ENCODE data around the gene XPNPEP2. TPM values are rescaled to one million over a fixed set of nuclear protein-coding genes. Genes with fewer than 3 reads are reported as not detected.

Gene XPNPEP2
- total and polyA plus RNA-seq, 9 of the 15 experiments (the other 6 are each of a cell fraction or from before 2014, with no cell fraction given), result 0.03 to 0.19 (median 0.09) TPM; not detected in 5

DNA sequence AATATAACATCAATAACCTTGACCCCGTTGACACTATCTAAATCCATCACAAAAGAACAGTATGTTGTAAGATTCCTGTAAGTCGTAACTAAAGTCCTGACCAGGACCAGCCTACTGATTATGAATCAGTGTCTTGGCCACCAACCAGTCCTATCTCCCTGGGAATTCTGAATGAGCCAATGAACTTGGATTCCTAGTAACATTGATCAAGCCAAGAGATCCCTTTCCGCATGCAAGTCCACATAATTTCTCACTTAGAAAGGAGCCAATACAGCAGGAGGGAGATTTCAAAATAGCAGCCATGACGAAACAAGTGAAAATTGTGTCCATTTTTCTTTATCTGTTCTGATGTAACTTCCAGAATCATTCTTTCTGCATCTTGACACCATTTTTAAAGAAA is 9.5 kb downstream of the XPNPEP2 start (continued):
- TF ChIP-seq SIX5 (IDR thresholded peaks at IDR 0.05; ENCODE audit: borderline replicate concordance in 1 of 2, insufficient read depth in 1 of 2, low read depth in 1 of 2, low read length in 2 of 2) (no peak), MEIS2 (IDR thresholded peaks at IDR 0.05; ENCODE audit: partially characterized antibody) (peak; percentile 16), ARHGAP35 (IDR thresholded peaks at IDR 0.05; ENCODE audit: partially characterized antibody) (no peak), KAT7 (CRISPR knock-in tag; IDR thresholded peaks at IDR 0.05; ENCODE audit: borderline replicate concordance) (no peak), TCF7 (IDR thresholded peaks at IDR 0.05; ENCODE audit: borderline replicate concordance) (no peak), ZNF3 (CRISPR knock-in tag; IDR thresholded peaks at IDR 0.05) (no peak)

DNA sequence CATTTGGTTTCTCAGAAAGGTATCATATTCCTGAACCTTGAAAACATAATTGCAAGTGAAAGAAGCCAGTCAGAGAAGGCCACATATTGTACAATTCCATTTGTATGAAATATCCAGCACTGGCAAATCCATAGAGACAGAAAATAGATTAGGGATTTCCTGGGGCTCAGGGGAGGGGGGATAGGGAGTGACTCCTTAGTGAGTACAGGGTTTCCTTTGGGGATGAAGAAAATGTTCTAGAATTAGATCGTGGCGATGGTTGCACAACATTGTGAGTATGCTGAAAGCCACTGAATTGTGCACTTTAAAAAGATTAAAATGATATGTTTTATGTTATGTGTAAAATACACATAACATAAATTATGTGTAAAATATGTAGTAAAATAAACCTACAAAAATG is 10.3 kb downstream of the XPNPEP2 start:
- Histone ChIP-seq H4K20me1 (replicated peaks; ENCODE audit: control insufficient read depth, insufficient read depth, low read length) (no peaks in the 10 kb centered on the region), H3K4me3 (no peak overlapping the region), H3K79me2 (ENCODE audit: control insufficient read depth, insufficient read depth, low read length) (no peaks in the 10 kb centered on the region), H3K9ac (ENCODE audit: insufficient read depth in 1 of 2, low read depth in 2 of 2, low read length in 2 of 2) (no peak overlapping the region), H3K9me3 (replicated peaks; ENCODE audit: control insufficient read depth, insufficient read depth, low read depth, low read length) (no peaks in the 10 kb centered on the region), H2AFZ (ENCODE audit: low read depth, low read length) (no peak overlapping the region), H3K9me1 (ENCODE audit: control insufficient read depth, insufficient read depth, low read length) (peaks cover 3% of the 10 kb centered on the region), H3K36me3 (ENCODE audit: control insufficient read depth, insufficient read depth, low read length) (no peaks in the 10 kb centered on the region), H3K27me3 (ENCODE audit: control insufficient read depth in 2 of 2, insufficient read depth in 2 of 2, low read length in 2 of 2) (no peaks in the 10 kb centered on the region), H3K4me2 (ENCODE audit: insufficient read depth, low read length) (no peak overlapping the region), H3K27ac (ENCODE audit: extremely low read depth, low read depth, low read length) (no peak overlapping the region), H3K4me1 (replicated peaks in 1 of 2; ENCODE audit: control insufficient read depth in 2 of 2, insufficient read depth in 2 of 2, low read length in 2 of 2) (peaks cover 0 to 6% of the 10 kb centered on the region in 2 experiments; a peak in 4 of 5 replicates)
- DNase-seq (ENCODE audit: extremely low read depth in 1 of 4, low spot score in 3 of 4) (no peak), FAIRE-seq (no peak), ATAC-seq (no peak)
- 4% methylated on average over 2 of the region's 2 CpGs for WGBS (ENCODE audit: insufficient coverage, low coverage, missing lambda C conversion rate)
- in situ Hi-C loops (cut with MboI) (no loop called here), intact Hi-C loops (cut with micrococcal nuclease) (no loop called here)
- CTCF ChIA-PET (ENCODE audit: low intra/inter-chr PET ratio), result no interaction called here
- BruUV-seq (replicated peaks), result no TSS peak
- POLR2A ChIA-PET, result no interaction called here
- TF ChIP-seq NFATC3 (IDR thresholded peaks at IDR 0.05) (no peak), PHF8 (IDR thresholded peaks at IDR 0.05; ENCODE audit: borderline replicate concordance, low read length) (no peak), SMAD3 (CRISPR knock-in tag; conservative IDR thresholded peaks at IDR 0.05) (no peak), NEUROD1 (IDR thresholded peaks at IDR 0.05; ENCODE audit: borderline replicate concordance, low read depth, low read length, partially characterized antibody) (no peak), FUS (optimal IDR thresholded peaks at IDR 0.05; ENCODE audit: low read depth, low read length) (no peak), ZNF444 (CRISPR knock-in tag; IDR thresholded peaks at IDR 0.05) (no peak), EHMT2 (IDR thresholded peaks at IDR 0.05) (no peak), HLTF (IDR thresholded peaks at IDR 0.05) (no peak), RAD21 (CRISPR knock-in tag; conservative IDR thresholded peaks at IDR 0.05 in 1 of 2, IDR thresholded peaks at IDR 0.05 in 1 of 2) (no peak), MECOM (CRISPR knock-in tag; IDR thresholded peaks at IDR 0.05) (no peak), HDAC1 (IDR thresholded peaks at IDR 0.05) (no peak), CREM (IDR thresholded peaks at IDR 0.05; ENCODE audit: low read depth) (no peak), MED1 (CRISPR knock-in tag; IDR thresholded peaks at IDR 0.05; ENCODE audit: borderline replicate concordance) (no peak), KLF1 (tag; IDR thresholded peaks at IDR 0.05) (no peak)

Measured in K562 (cell line).